GM12891 (cell line): Measurements from ENCODE around the gene FBL.
"Not testable (repeated sequence)": the region's sequence is repeated elsewhere in the genome, so short reads cannot be mapped to it uniquely, and the experiment has no call there.

Source experiments
- PAX5 ChIP-seq: IDR thresholded peaks from 2 replicates; pipeline ENCODE4 v1.6.1; 2011; ENCODE audit warnings: low read length, moderate library complexity, mild to moderate bottlenecking; ENCODE audit not compliant: insufficient read depth, severe bottlenecking
- POLR2A ChIP-seq: IDR thresholded peaks from 2 replicates; pipeline ENCODE4 v1.6.1; 2011; ENCODE audit warnings: low read depth, low read length, control low read depth
- POLR2AphosphoS5 ChIP-seq: IDR thresholded peaks from 2 replicates; pipeline ENCODE4 v1.6.1; 2011; ENCODE audit warnings: low read depth, low read length, control low read depth
- SPI1 ChIP-seq: IDR thresholded peaks from 2 replicates; pipeline ENCODE4 v1.6.1; 2011; ENCODE audit warnings: low read depth, low read length, control low read depth
- TAF1 ChIP-seq: IDR thresholded peaks from 2 replicates; pipeline ENCODE4 v1.6.1; 2011; ENCODE audit warnings: low read depth, low read length, control low read depth

DNA sequence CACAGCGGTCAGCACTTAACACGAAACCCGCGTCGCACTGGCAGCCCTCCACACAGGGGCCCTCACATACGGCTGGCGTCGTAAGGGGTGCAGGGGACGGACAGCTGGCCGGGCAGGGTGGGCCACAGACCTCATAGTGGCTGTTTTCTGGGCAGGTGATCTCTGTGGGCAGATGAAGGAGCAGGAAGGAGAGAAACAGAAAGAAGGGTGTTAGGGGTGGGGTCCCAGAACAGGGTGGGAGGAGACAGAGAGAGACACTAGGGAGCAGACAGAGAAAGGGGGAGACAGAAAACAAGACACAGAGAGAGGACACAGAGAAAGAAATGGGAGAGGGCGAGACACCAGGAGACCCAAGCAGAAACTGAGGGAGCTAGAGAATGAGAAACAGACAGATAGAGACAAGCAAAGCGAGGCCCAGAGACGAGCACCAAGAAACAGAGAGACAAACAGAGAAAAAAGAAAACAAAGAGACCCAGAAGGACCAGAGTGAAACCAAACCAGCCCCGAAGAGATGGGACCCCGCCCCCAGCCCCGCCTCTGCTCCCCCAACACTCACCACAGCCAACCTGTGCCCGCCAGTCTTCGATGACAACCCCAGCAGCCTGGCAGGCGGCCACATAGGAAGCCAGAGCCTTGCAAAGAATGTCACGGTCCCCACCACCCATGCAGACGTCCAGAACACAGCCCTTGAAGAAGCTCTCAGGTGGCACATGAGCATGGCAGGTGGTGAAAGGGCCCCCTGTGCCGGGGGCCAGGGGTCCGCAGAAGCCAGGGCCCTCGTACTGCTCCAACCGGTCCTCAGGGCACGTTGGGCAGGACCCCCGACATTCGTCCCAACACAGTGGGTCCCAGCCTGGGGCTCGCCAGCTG is 47.4 kb upstream of the FBL start:
- not testable (repeated sequence) for TF ChIP-seq POLR2A, SPI1, TAF1, POLR2AphosphoS5, PAX5
